RWPE2 (cell line): ENCODE results near the gene ARHGAP32.
"Not testable (repeated sequence)": the region's sequence is repeated elsewhere in the genome, so short reads cannot be mapped to it uniquely, and the experiment has no call there.

Experiments used
- ATAC-seq: fragments of 200-7000 bp; cut with Tn5 transposase; 3 replicates; pipeline ENCODE4 v1.9.1; 2021; ENCODE audit warnings: low read depth
- DNase-seq: peaks from one replicate; pipeline ENCODE4 v3.0.0-alpha.2; 2020; ENCODE audit warnings: low spot score
- H3K27ac ChIP-seq: fragments of 450-650 bp; 2 replicates; pipeline ENCODE4 v1.5.1; 2017; ENCODE audit warnings: mild to moderate bottlenecking; ENCODE audit not compliant: poor library complexity, severe bottlenecking
- H3K27me3 ChIP-seq: fragments of 250-450 bp; sonication (Bioruptor Pico); 2 replicates; pipeline ENCODE4 v1.5.1; 2021; ENCODE audit warnings: mild to moderate bottlenecking, moderate library complexity; ENCODE audit not compliant: insufficient read depth, poor library complexity, severe bottlenecking
- H3K36me3 ChIP-seq: fragments of 250-450 bp; sonication (Bioruptor Pico); 2 replicates; pipeline ENCODE4 v1.5.1; 2020; ENCODE audit warnings: low read depth, mild to moderate bottlenecking, moderate library complexity
- H3K4me1 ChIP-seq: fragments of 250-450 bp; sonication (Bioruptor Pico); 2 replicates; pipeline ENCODE4 v1.5.1; 2021; ENCODE audit warnings: mild to moderate bottlenecking, moderate library complexity; ENCODE audit not compliant: insufficient read depth, poor library complexity, severe bottlenecking
- H3K4me3 ChIP-seq: fragments of 250-450 bp; sonication (Bioruptor Pico); 2 replicates; pipeline ENCODE4 v1.5.1; 2021; ENCODE audit warnings: mild to moderate bottlenecking, moderate library complexity; ENCODE audit not compliant: severe bottlenecking
- H3K9me3 ChIP-seq: fragments of 250-450 bp; sonication (Bioruptor Pico); 2 replicates; pipeline ENCODE4 v1.5.1; 2021; ENCODE audit warnings: mild to moderate bottlenecking, moderate library complexity; ENCODE audit not compliant: severe bottlenecking
- TF ChIP-seq, protein P1 (sequence below): fragments of 450-650 bp; IDR thresholded peaks from one replicate; pipeline ENCODE4 v1.5.1; 2017; ENCODE audit warnings: mild to moderate bottlenecking, moderate library complexity; ENCODE audit not compliant: poor library complexity, severe bottlenecking

Gene ARHGAP32

GRCh38 chr11:129018126-129018525 is 174.0 kb downstream of the ARHGAP32 start:
- no peaks in the 10 kb centered on the region for H3K36me3 ChIP-seq
- TF ChIP-seq, protein P1, sequence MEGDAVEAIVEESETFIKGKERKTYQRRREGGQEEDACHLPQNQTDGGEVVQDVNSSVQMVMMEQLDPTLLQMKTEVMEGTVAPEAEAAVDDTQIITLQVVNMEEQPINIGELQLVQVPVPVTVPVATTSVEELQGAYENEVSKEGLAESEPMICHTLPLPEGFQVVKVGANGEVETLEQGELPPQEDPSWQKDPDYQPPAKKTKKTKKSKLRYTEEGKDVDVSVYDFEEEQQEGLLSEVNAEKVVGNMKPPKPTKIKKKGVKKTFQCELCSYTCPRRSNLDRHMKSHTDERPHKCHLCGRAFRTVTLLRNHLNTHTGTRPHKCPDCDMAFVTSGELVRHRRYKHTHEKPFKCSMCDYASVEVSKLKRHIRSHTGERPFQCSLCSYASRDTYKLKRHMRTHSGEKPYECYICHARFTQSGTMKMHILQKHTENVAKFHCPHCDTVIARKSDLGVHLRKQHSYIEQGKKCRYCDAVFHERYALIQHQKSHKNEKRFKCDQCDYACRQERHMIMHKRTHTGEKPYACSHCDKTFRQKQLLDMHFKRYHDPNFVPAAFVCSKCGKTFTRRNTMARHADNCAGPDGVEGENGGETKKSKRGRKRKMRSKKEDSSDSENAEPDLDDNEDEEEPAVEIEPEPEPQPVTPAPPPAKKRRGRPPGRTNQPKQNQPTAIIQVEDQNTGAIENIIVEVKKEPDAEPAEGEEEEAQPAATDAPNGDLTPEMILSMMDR, result no peak
- no peaks in the 10 kb centered on the region for H3K27me3 ChIP-seq
- H3K4me3 ChIP-seq, result no peak overlapping the region
- no peak for DNase-seq
- H3K9me3 ChIP-seq, result no peaks in the 10 kb centered on the region
- peaks cover 13% of the 10 kb centered on the region for H3K4me1 ChIP-seq
- H3K27ac ChIP-seq, result no peak overlapping the region
- ATAC-seq, result no peak

GRCh38 chr11:129013737-129014475 is 178.2 kb downstream of the ARHGAP32 start:
- Histone ChIP-seq H3K9me3 (no peaks in the 10 kb centered on the region), H3K36me3 (no peaks in the 10 kb centered on the region), H3K27ac (no peak overlapping the region), H3K4me3 (no peak overlapping the region), H3K4me1 (peaks cover 3% of the 10 kb centered on the region), H3K27me3 (no peaks in the 10 kb centered on the region)
- ATAC-seq (no peak), DNase-seq (no peak)
- TF ChIP-seq, protein P1, result no peak

GRCh38 chr11:129012880-129013279 is 179.2 kb downstream of the ARHGAP32 start:
- no peaks in the 10 kb centered on the region for H3K36me3 ChIP-seq
- ATAC-seq, result no peak
- H3K9me3 ChIP-seq, result no peaks in the 10 kb centered on the region
- TF ChIP-seq, protein P1, result no peak
- peaks cover 3% of the 10 kb centered on the region for H3K4me1 ChIP-seq
- H3K4me3 ChIP-seq, result no peak overlapping the region
- DNase-seq, result no peak
- H3K27me3 ChIP-seq, result no peaks in the 10 kb centered on the region
- H3K27ac ChIP-seq, result no peak overlapping the region

- no peak for DNase-seq
- H3K27ac ChIP-seq, result no peak overlapping the region
- H3K4me1 ChIP-seq, result no peaks in the 10 kb centered on the region
- H3K27me3 ChIP-seq, result no peaks in the 10 kb centered on the region
- H3K9me3 ChIP-seq, result no peaks in the 10 kb centered on the region
- H3K4me3 ChIP-seq, result no peak overlapping the region
- TF ChIP-seq, protein P1, result no peak
- no peaks in the 10 kb centered on the region for H3K36me3 ChIP-seq
- ATAC-seq, result no peak
These were observed 186.0 kb downstream of the ARHGAP32 start for GRCh38 chr11:129006161-129006560.

DNA sequence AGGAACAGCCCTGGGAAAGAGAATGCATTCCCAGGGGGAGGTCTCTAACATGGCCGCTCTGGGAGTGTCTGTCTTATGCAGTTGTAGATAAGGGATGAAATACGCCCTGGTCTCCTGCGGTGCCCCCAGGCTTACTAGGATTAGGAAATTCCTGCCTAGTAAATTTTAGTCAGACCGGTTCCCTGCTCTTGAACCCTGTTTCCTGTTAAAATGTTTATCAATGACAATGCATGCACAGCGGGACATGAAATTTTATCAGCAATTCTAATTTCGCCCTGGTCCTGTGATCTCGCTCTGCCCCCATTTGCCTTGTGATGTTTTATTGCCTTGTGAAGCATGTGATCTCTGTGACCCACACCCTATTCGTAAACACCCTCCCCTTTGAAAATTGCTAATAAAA is 193.0 kb downstream of the ARHGAP32 start:
- not testable (repeated sequence) for DNase-seq, ATAC-seq, H3K9me3 ChIP-seq, H3K27me3 ChIP-seq, H3K4me1 ChIP-seq, H3K4me3 ChIP-seq, H3K27ac ChIP-seq, H3K36me3 ChIP-seq
